MM.1S (cell line): ENCODE data around the gene RBBP8.

Source experiments
- CTCF ChIP-seq: fragments of 300-600 bp; sonication (generic); IDR thresholded peaks from 2 replicates; pipeline ENCODE4 v1.5.1; 2016; ENCODE audit warnings: antibody characterized with exemption, low read length, mixed read lengths
- EZH2 ChIP-seq: fragments of 300-600 bp; sonication (generic); optimal IDR thresholded peaks from 2 replicates; pipeline ENCODE3; 2017; ENCODE audit warnings: low read depth, mild to moderate bottlenecking, antibody characterized with exemption, low read length, mixed read lengths
- EZH2phosphoT487 ChIP-seq: fragments of 300-600 bp; sonication (generic); IDR thresholded peaks from 2 replicates; pipeline ENCODE4 v1.6.1; 2018; ENCODE audit warnings: antibody characterized with exemption, low read length

DNA sequence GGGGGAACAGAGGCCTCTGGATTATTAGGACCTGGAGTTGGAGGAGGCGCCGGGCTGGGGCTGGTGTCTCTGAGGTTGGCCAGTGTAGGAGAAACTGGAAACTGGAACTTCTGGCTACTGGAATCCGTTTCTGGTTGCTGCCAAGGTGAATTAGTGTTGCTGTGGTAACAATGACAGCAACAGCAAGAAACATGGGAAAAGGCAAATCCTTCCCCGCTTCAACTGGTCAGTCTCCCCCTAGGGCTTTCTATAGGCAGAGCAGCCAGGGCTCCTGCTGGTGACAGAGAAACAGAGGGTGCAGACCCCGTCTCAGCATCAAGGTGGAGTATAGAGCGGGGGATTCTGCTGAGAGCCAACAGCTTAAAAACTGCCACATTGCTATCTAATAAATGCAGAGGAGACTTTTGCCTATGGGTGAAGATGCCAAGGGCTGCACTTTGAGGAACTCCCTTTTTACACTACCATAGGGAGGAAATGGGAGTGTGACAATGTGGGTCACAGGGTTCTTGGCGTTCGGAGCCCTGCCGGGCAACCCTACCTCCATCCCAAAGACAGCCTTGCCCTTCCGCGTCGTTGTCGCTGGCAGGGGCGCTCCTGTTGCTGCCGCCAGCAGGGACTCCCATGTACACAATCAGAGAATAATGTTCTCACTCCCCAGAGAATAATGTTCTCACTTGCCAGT lies 120.8 kb downstream of the RBBP8 start:
- TF ChIP-seq CTCF (no peak), EZH2 (no peak), EZH2phosphoT487 (no peak)
